ENCODE results near the gene AMH.
A peak's percentile ranks its signal among the peaks of the same experiment; 100 is the strongest.

Gene AMH

DNA sequence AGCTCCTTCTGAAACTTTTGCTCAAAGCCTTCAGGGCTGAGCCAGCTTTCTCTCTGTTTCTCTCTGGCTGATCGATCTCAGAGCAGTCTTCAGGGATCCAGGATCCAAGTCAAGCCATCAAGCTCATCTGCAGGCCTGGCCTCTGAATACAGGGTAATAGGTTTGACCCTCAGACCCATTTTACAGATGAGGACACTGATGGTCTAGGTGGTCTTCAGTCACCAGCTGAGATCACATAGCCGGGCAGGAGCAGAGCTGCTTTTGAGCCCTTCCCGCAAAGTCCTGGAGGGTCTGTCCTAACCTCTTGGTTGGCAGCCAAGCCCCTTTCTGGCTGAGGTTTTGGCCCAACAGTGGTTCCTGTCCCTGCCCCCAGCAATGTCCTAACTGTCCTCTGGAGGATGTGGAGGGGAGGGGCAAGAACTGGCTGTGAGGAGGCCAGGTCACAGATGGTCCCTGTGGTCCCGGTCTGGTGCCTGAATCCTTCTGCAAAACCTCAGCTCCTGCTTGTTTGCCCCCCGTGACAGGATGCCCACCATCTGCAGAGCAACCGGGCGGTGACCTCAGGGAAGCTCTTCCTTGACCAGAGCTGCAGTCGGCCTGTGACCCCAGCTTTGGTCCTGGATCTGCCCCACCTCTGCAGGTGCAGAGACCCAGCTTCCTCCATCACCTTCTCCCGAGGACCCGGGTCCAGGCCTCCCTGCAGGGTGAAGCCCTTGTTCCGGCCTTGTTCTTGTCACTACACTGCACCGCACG, 38.6 kb downstream of the AMH start:
- no peak for DNase-seq (ENCODE audit: low spot score)

DNA sequence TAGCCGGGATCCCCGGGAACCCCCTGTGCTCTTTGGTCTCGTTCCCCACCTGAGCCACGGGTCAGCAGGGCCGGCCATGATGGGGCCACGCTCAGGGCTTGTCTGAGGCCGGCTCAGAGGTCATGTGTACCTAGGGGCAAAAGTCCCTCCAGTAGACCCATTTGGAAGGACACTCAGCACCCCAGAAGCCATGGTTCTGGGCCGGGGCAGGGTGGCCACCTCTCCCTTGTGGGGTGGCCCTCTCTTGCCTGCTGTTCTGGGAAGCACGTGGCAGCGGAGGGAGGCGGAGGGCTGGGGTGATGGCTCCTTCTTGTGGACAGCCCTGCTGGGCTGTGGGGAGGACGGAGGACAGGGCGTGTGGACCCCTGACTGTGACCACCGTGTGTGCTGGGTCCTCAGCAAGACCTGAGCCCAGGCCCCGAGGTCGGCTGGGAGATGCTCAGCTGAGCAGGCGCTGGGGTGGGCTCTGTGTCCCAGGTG, 39.3 kb downstream of the AMH start:
- DNase-seq (ENCODE audit: low spot score) = no peak

DNA sequence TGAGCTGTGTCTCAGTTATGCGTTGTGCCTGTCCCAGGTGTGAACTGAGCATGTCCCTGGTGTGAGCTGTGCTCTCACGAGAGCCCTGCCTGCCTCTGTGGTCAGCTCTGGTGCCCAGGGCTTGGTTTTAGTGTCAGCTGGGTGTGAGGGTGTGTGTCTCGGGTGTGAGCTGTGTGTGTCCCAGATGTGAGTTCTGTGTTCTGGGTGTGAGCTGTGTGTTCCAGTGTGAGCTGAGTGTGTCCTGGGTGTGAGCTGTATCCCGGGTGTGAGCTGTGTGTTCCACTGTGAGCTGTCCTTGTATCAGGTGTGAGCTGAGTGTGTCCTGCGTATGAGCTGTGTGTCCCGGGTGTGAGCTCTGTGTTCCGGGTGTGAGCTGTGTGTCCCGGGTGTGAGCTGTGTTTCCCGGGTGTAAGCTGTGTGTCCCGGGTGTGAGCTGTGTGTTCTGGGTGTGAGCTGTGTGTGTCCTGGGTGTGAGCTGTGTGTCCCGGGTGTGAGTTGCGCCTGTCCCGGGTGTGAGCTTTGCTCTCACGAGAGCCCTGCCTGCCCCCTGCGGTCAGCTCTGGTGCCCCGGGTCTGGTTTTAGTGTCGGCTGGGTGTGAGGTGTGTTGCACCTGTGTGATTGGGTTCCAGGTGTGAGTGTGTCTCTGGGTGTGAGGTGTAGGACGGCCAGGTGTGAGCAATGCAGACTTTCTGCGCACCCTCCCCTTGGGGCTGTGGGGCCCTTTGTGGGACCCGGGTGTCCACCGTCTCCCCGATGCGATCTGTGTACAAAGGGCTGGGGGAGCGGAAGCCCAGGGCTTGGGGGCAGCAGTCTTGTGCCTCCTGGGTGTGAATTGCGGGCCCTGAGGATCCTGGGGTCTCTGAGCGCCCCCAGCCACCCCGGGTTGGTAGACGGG, 39.9 kb downstream of the AMH start:
- no peak for DNase-seq (ENCODE audit: low spot score)

GRCh38 chr19:2289714-2290435, 40.8 kb downstream of the AMH start:
- DNase-seq (ENCODE audit: low spot score) = peak; percentile 48

DNA sequence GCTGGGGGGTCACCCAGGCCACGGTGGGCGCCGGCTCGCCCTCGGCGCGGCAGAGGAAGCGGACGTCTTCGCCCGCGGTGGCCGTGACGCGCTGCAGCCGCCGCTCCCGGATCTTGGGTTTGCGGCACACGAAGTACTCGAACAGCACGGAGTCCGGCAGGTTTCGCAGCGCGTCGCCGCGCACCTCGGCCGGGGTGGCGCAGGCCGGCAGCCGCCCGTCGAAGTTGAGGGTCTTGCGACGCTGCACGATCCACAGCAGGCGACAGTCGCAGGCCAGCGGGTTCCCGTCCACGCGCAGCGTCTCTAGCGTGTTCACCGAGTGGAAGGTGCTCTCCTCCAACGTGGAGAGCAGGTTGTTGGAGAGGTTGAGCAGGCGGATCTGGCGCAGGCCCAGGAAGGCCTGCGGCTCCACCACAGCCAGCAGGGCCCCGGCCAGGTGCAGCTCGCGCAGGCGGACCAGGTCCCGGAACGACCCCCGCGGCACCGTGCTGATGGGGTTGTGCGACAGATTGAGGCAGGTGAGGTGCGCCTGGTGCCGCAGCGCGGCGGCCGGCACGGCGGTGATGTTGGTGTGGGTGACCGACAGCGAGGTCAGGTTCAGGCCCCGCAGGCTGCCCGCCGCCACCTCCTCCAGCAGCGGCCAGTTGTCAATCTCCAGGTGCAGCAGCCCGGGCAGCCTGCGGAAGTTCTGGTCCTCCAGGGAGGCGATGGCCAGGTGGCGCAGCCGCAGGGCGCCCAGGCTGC, 41.5 kb downstream of the AMH start:
- DNase-seq (ENCODE audit: low spot score) = no peak

DNA sequence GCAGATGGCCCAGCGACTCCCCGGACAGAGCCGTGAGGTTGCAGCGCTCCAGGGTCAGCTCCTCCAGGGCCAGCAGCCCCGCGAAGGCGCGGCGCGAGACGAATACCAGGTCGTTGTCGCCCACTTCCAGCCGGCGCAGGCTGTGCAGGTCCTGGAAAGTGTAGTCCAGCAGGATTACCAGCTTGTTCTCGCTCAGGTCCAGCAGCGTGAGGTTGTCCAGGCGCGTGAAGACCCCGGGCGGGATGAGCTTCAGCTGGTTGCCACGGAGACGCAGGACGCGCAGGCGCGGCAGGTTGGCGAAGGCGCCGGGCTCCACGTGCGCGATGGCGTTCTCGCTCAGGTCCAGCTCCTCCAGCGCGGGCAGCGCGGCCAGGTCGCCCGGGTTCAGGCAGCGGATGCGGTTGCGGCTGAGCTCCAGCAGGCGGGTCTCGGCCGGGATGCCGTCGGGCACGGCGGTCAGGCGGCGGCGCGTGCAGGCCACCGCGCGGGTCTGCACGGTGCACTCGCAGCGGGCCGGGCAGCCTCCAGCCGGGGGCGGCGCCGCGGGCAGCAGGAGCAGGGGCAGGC, 42.1 kb downstream of the AMH start:
- no peak for DNase-seq (ENCODE audit: low spot score)

- no peak for DNase-seq (ENCODE audit: low spot score)
Measured at GRCh38 chr19:2294687-2295335, 45.7 kb downstream of the AMH start.

- DNase-seq (ENCODE audit: low spot score) = no peak
Measured at GRCh38 chr19:2296141-2296540, 47.0 kb downstream of the AMH start.

DNA sequence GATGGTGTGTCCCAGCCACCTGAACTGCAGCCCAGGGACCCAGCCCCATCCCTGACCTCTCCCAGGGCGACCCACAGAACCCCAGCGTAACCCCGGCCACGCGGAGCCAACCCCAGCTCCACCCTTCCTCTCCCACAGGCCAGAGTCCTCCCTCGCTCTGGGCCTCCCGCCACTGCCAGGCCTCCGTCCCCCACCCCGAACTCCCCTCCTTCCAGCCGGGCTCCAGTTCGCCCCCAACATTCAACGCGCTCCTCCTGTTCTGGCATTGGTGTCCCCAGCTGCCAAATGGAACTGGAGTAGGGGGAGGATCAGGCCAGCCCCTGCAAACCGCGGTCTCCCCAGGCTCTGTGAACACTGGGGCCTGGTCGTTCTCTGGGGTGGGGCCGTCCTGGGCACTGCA, 51.4 kb downstream of the AMH start:
- DNase-seq (ENCODE audit: low spot score) = no peak

Measured in CD4-positive, alpha-beta T cell treated with Interleukin-2 at 100 ng/mL for 4 hours (primary cell).